Mucosa of gallbladder (tissue), 1 donor: Measurements from ENCODE around the gene DCHS2. TPM values are rescaled to one million over a fixed set of nuclear protein-coding genes. Genes with fewer than 3 reads are reported as not detected.
A peak's percentile ranks its signal among the peaks of the same experiment; 100 is the strongest.

Experiments
- DNase-seq: peaks from one replicate; pipeline ENCODE4 v3.0.0-alpha.2; 2020; ENCODE audit warnings: low spot score
- total RNA-seq: library from RNA; stranded (reverse); gene quantifications from one replicate; pipeline ENCODE4 v1.2.1, GENCODE V29; 2021
- donor health status: DM: no; HTN: no; CAD: no.

The DCHS2 gene, protein sequence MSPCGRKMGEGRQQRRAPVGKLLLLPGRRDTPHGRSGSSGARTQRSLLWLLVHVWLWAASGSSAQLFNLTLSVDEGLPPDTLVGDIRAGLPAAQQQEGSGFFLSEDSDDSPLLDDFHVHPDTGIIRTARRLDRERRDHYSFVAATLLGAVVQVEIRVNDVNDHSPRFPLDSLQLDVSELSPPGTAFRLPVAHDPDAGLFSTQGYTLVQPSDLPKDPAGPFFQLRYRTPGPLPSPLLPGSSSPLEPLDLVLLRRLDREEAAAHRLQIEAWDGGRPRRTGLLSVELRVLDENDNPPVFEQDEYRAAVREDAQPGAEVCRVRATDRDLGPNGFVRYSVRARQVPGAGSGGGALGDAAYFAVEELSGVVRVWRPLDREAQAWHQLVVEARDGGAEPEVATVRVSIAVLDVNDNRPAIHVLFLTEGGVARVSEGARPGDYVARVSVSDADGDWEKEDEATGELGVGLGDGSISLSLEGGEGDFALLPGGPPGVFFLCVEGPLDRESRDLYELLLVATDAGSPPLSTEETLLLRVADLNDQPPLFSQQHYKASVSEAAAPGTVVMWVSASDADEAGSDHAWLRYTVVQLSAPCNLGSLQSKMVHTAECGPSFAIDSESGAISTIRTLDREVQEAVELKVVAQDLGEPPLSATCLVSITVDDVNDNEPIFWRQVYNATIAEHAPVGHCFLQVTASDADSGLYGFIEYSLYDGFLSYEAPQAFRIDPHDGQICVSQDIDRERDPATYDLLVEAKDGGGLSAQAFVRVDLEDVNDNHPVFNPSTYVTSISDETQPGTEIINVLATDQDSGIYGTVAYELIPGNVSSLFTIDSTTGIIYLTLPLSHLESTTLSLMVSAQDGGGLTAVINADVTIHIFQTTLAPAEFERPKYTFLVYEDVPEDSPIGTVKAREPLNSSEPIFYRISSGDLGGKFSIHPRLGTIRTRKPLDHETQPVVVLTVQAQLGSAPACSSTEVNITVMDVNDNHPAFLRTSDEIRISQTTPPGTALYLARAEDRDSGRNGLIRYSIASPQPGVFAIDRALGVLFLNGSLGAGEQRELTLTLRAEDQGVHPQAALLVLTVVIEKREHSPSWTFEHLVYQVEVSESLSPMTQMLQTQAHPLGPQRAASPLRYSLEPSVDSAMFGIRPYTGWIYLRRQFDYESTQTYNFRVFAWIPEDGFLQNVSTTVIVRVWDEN (N-terminal part only)
- total RNA-seq, result 14.2 TPM

DNA sequence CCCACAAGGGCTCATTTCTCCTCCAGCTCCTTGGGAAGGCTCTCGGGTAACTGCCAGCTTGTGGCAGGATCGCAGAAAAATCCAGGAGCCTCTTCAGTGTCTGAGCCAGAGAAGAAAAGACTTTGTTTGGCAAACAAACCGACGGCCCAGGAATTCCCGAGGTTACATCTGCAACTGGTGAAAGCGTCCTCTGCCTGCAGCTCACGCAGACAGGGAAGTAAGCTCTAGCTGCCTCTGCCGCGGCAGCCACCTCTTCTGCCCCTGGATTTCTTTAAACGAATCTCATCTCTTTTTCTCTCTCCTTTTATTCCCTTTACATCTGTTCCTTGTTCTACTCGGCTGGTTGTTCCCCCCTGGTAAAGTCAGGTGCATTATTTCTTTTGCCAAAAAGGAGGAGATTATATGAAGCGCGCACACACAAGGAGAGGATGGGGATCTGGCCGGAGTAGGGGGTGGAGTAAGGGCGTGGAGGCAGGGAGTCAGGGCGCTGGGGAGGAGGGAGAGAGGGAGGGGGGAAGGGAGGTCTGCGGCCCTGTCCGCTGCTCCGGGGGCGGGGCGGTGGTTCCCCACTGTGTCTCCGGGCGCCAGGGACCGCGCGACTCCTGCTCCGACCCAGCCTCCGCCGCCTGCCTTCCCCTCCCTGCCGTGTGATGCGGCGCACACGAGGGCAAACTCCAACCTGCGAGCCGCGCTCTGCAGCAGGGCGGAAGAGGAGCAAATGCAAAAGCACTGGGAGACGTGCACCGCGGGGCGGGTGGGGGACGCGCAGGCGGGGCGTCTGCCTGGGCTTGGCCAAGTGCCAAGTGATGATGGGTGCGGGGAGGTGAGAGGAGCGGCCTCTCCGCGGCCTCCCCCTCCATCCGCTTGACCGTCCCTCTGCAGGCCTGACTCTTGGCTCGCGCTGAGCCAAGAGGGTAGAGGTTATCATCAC, at the start of gene DCHS2:
TSS of gene DCHS2 (minus strand) at position 459 of the 931 bp plus-strand sequence. CDS start at position 15, 444 bp downstream.
- peak; percentile 70 for DNase-seq

DNA sequence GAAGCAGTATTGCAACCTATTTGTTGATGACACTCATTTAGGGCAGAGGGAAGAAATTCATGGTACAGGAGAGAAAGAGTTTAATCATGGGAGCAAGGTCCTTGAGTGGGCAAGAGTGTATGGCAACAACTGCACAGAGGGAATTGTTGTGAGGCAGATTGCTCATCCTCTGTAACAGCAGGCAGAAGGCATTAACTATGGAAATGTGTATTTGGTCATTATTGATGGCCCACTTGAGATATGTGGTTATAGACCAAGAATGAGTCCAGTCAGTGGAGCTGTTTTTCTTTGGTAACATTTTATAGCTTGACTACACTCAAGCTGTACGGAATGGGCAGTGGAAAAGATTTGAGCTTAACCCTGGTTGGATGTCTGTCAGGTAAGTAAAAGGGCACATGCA, 42.7 kb upstream of the DCHS2 start:
- no peak for DNase-seq

GRCh38 chr4:154529728-154530519, 38.3 kb upstream of the DCHS2 start:
- DNase-seq, result no peak

DNA sequence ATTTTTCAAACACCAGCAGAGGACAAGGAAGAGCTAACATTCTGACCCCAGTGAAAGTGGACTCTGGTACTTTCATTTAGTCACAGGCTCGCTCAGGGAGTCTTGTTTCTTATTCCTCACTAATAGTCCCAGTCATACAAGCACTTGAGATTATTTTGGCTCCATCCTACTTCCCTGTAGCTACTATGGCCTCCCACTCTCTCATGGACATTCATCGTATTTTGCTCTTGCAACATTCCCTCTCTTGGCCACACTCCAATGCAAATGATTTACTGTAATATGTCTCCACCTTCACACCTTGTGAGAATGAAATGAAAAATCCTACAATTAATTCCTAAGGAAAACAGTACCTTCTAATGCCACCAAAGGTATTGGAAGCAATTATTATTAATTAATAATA, 37.3 kb upstream of the DCHS2 start:
- no peak for DNase-seq

- no peak for DNase-seq
Observed at GRCh38 chr4:154527308-154527707, 35.7 kb upstream of the DCHS2 start.

DNA sequence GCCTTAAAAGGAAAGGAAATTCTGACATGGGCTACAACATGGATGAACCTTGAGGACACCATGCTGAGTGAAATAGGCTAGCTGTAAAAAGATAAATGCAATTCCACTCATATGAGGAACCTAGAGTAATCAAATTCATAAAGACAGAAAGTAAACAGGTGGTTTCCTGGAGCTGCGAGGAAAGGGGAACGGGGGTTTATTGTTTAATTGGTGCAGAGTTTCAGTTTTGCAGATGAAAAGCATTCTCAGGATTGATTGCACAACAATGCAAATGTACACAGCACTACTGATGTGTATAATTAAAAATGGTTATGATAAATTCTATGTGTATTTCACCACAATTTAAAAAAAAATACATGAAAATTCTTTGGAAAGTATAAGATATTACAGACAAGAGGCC, 34.6 kb upstream of the DCHS2 start:
- no peak for DNase-seq

DNA sequence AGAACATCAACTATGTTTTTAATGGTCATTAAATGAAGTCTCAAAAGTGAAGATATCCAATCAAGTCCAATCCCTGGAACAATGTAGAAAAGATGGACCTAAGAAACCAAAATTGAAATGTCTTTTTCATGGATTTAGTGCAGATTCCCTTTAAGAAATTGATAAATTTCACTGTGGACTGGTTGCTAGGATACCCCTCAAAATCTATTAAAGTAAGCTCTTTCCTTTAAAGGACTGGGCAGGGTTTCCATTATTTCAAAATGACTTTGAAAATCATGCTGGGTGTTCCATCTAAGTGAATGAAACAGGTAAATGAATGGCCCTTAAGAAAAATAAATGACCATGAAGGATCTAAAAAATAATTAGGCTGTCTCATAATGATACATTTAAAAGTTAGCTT, 30.0 kb upstream of the DCHS2 start:
- no peak for DNase-seq

DNA sequence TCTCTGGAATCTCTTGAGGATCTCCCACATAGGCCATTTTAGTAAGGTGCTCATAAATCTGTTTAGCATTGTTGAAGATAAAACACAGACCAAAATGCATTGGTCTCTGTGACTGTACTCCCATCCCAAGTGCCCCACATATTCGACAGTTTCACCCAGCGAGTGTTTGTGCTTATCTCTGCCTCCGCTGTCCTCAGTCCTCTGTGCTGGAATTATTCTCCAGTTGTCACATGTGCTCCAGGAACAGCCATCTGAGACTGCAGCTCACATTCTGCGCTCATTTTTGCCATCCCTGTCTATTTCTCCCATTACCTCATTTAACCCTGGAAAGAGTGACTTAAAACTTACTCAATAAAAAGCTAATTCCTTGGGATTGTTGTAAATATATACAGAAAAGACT, 27.6 kb upstream of the DCHS2 start:
- no peak for DNase-seq

- no peak for DNase-seq
Observed at GRCh38 chr4:154517591-154517990, 26.0 kb upstream of the DCHS2 start.

- no peak for DNase-seq
Observed at GRCh38 chr4:154516318-154517029, 24.9 kb upstream of the DCHS2 start.

GRCh38 chr4:154511981-154512380, 20.4 kb upstream of the DCHS2 start:
- no peak for DNase-seq

DNA sequence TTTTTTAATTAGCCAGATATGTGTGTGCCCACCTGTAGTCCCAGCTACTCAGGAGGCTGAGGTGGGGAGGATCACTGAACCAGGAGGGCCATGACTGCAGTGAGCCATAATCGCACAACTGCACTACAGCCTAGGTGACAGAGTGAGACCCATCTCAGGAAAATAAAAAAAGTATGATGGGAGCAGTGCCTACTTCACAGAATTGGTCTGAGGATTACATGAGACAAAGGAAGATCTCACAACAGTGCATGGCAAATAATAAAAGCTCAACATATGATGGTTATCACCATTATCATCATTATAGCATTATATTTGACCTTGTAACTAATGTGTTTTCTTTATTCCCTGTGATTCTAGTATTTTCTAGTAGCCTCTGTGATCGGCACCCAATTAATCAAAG, 19.9 kb upstream of the DCHS2 start:
- DNase-seq, result no peak

DNA sequence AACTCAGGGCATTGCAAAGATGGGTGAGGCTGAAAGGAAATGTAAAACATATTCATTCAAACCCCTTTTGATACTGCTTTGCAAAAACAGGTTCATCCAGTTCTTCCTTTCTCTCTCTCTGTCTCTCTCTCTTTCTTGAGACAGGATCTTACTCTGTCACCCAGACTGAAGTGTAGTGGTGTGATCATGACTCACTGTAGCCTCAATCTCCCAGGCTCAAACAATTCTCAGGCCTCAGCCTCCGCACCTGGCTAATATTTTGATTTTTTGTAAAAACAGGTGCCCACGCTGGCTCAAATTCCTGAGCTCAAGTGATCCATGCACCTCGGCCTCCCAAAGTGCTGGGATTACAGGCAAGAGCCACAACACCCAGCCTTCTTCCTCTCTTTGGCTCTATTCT, 15.6 kb upstream of the DCHS2 start:
- no peak for DNase-seq

- no peak for DNase-seq
Observed at GRCh38 chr4:154506253-154506652, 14.7 kb upstream of the DCHS2 start.

- DNase-seq, result no peak
Observed at GRCh38 chr4:154503598-154503997, 12.0 kb upstream of the DCHS2 start.

GRCh38 chr4:154502111-154502510, 10.5 kb upstream of the DCHS2 start:
- DNase-seq, result no peak

DNA sequence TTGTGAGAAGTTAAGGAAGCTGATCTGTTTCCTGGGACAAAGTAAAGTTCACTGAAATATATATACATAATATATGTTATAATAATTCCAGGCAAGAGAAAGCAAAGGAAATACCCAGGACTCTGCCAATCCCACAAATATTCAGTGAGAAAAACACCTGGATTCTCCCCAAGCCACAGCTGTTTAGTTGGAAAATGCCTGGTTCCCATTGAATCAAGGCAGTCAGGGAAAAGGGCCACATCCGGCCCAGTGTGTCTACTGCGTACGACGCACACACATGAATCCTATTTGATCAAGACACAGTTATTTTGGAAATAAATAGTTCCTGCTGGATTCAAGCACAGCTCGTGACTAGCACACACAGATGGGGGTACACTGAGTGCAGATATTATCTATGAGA, 6.3 kb upstream of the DCHS2 start:
- DNase-seq, result no peak

GRCh38 chr4:154495867-154496266, 4.3 kb upstream of the DCHS2 start:
- DNase-seq, result no peak

DNA sequence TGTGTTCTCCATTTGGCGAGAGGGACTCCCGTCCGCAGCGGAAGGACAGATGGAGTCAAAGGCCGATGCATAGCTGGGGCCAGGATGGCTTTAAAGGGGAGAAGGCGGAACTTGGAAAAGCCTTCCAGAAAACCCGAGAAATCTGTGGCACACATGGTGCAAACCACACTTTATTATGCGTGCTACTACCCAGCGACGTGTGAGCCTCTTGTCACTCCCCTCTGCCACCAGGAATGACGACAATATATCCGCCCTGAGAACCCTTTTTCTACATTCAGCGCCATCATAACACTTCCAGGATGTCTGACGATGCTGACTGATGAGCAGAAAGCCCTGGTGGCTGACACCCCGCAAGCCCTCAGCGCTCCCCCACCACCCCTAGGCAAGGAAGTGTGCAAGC, 689 bp upstream of the DCHS2 start:
- DNase-seq, result no peak
